HCEC 1CT (cell line): Measurements from ENCODE around the gene CBLIF.
"Not testable (repeated sequence)": the region's sequence is repeated elsewhere in the genome, so short reads cannot be mapped to it uniquely, and the experiment has no call there.

ENCODE experiments used
- DNase-seq: peaks from one replicate; pipeline ENCODE4 v3.0.0-alpha.2; 2017

The CBLIF gene

DNA sequence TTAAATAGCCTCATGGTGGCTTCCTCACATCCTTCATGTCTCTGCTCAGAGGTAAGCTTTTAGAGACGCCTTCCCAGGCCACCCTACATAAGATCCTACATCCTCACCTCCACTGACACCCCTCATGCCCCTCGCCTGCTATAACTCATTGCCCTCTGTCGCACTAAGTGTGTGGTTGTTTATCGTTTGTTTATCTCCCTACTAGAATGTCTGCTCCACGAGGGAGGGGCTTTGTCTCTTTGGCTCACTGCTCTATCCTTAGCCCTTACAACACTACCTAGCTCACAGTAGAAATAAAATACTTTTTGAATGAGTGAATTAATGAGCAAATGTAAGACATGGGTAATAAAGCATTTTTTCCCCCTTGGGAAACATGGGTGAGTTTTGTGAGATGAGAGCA lies 1.3 kb upstream of the CBLIF start:
- DNase-seq: no peak

GRCh38 chr11:59842316-59842715 lies 3.0 kb downstream of the CBLIF start:
- no peak for DNase-seq

GRCh38 chr11:59841514-59841913 lies 3.8 kb downstream of the CBLIF start:
- no peak for DNase-seq

DNA sequence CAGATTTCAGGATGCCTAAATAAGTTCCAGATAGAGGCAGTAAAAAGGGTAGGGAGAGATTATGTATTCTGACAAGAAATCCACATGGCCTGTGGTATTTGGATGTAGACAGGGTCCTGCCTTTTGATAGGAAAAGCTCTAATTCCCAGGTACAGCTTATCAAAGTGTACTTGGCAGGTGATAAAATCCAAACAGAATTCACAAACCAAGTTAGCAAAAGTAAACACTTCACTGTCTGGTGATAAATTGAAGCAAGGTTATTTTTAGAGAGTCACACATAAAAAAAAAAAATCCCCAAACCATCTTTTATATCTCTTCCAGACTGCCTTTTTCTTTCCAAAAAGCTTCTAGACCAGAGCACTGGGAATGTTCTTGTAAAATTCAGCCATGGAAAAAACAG lies 5.7 kb downstream of the CBLIF start:
- no peak for DNase-seq

DNA sequence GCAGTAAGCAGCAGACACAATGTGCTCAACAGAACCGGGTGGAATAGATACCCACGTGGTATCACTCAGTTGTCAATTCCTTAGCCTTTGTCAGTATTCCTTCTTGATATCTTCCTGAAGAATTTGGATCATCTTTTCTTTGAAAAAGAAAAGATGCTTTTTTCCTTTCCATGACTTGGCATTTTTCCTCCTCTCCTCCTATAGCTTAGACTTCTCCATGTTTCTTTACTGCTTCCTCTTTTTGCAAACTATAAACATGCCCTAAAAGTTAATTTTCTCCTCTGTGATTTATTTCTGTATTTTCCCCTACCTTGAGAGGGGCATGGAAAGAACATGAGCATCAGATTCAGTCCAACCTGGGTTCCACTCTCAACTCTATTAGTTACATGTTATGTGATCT lies 11.7 kb downstream of the CBLIF start:
- no peak for DNase-seq

- no peak for DNase-seq
Observed at GRCh38 chr11:59829358-59829757, 15.9 kb downstream of the CBLIF start.

- peak; percentile 59 for DNase-seq
Observed at GRCh38 chr11:59822989-59823566, 22.2 kb downstream of the CBLIF start.

DNA sequence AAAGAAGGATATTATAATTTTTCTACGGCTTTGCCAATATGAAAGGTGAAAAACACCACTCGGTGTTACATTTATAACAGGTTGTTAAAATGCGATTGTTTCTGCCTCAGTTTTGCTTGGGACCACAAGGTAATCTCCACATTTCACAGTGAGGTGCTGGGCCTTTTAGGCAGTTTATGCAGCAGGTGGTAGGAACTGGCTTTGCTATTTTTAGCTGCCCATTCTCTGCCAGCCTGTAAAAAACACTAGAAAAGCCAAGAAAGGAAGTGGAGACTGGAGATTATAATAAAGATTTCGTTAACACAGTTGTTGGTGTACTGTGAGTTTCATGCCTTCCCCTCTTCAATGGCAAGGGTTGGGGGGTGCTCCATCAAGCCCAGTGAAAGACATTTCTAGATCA lies 26.7 kb downstream of the CBLIF start:
- no peak for DNase-seq

- DNase-seq: not testable (repeated sequence)
Observed at GRCh38 chr11:59816434-59816833, 28.9 kb downstream of the CBLIF start.

DNA sequence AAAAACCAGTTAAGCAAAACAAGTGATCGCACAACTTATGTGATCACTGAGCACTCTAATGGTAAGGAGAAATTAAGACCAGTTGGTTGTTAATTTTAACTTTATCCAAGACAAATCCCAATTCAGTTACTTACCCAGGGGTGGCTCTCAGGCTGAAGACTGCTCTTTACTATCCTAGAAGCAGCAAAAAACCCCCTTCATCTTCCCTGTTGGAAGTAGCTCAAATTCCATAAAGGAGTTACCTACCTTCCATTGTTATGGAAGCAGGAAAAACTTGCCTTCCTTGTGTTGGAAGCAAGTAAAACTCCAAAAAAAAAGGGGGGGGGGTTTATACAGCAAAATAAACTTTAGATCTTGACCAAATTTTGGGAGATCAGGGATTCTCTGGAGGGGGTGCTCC lies 29.5 kb downstream of the CBLIF start:
- no peak for DNase-seq

DNA sequence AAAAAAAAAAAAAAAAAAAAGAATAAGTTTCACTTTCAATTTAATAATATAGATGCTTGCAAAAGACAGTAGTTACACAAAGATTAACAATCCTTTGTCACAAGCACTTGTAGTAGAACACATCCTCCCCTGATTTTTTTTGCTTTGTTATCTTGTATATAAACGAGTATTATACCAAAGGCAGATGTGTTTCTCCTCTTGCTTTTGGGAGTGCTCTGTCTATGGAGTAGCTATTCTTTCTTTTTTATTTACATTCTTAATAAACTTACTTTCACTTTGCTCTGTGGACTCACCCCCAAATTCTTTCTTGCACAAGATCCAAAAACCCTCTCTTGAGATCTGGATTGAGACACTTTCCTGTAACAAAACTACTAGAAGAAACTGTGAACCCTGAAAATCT lies 31.3 kb downstream of the CBLIF start:
- no peak for DNase-seq

GRCh38 chr11:59813364-59813763 lies 31.9 kb downstream of the CBLIF start:
- DNase-seq: no peak

- no peak for DNase-seq
Observed at GRCh38 chr11:59812220-59812619, 33.1 kb downstream of the CBLIF start.

GRCh38 chr11:59810911-59811259 lies 34.4 kb downstream of the CBLIF start:
- no peak for DNase-seq

GRCh38 chr11:59810189-59810910 lies 34.9 kb downstream of the CBLIF start, which contains the start of gene MRPL16:
Gene MRPL16 (minus strand): TSS chr11:59810778. CDS start chr11:59810658, 120 bp downstream.
- DNase-seq: peak; percentile 84

- DNase-seq: no peak
Observed at GRCh38 chr11:59807047-59807610, 38.2 kb downstream of the CBLIF start.

DNA sequence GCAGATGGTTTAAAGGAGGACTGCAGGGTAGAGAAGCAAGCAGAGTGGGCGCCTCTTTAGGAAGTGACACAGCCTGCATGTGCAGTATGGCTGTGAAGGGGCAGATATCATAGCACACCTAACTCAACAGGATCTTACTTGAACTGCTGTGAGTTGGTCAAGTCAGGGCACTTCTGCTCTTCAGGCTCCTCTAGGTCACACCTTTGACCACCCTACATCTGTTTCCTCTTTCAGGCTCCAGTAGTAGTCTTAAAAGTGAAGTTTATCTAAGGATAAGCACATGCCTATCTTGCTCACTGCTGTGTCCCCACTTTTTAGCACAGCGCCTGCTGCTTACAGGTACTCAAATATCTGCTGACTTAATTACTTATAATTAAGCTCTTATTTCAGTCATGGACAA lies 41.2 kb downstream of the CBLIF start:
- DNase-seq: no peak

DNA sequence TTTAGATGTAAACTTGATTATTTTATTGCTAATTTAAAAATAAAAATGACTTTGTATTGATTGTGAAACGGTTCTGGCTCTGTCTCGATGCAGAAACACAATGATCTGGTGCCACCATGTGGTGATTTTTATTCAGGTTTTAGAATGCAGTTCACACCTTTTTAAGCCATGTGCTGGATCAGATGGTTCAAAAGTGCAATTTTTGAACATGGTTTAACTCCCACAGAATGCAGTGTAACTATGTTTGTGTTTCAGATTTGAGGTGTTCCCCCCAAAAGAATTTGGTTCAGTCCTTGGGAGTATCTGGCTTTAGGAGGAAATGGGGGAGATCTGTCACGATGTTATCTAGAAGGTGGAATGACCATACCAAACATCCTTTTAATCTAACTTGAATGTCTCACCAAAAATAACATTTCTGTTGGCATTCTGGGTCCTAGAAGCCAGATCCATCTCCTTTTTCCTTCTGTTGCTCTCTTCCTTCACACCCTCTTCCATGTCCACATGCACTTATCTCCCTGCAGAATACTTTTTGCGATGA lies 42.6 kb downstream of the CBLIF start:
- peak; percentile 50 for DNase-seq

GRCh38 chr11:59801981-59802638 lies 43.2 kb downstream of the CBLIF start:
- DNase-seq: peak; percentile 37

DNA sequence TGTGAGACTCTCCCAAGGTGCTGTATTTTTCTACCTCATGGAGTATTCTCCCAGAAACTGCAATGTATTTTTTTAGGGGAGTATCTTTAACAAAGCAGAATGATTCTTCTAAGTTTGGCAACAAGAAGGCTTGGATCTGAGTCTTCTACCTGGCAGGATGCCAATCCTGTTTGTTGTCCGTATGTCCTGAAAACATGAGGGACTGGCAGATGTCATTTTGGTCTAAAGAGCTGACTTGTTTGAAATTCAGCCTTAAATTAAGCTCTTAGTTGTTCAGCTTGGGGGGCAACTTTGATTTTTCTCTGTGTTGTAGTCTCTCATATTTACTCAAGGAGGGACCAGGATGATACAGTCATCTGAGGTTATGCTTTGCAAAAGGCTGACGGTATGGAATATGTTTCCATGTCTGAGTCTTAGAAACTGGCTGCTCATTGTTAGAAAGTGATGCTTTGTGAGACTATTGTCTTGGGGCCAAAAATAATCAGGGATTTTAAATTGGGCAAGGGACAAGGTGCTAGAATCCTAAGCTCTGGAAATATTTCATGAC lies 44.1 kb downstream of the CBLIF start:
- DNase-seq: no peak

GRCh38 chr11:59800390-59801025 lies 44.8 kb downstream of the CBLIF start:
- DNase-seq: no peak

DNA sequence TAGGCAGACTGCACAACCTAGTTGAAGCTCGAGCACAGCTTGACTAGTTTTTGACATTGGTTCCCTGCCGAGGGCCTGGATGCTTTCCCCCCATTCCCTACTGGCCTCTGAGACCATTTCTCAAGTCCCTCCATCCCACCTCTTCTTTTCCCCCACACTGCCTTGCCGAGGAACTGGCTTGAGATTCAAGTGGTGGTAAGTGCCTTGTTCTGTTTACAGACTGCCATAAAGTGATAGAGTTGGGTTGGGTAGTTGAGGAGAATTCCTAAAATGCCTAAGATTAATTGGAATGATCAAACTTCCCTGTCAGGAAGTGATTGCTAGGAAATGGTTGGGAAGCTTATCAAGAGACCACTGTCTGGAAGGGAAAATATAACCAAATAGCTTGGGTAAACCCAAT lies 50.9 kb downstream of the CBLIF start:
- no peak for DNase-seq

DNA sequence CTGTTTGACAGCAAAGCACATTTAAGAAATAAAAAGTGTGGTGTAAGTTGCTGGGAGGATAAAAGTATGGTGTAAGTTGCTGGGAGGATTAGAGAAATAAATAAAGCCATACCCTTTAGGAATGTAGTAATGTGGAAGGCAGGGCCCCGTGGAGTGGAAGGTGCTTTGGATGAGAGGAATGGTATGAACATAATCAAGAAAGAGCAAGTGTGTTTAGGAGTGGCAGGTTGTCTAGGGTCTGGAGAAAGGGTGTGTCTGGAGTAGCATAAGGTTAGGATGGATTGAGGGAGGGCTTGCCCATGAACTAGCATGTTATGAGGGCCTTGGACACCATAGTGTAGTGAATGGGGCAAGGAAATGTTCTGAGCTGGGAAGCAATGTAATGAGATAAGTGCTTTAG lies 52.8 kb downstream of the CBLIF start:
- DNase-seq: no peak
